IMR-90 (cell line): ENCODE data around the gene C3orf70.

Experiments used
- CEBPB ChIP-seq: IDR thresholded peaks from 2 replicates; pipeline ENCODE4 v1.6.1; 2012; ENCODE audit warnings: low read depth, low read length, improper control_type of control experiment
- CHD1 ChIP-seq: IDR thresholded peaks from 2 replicates; pipeline ENCODE4 v1.6.1; 2012; ENCODE audit warnings: low read depth, low read length, improper control_type of control experiment
- CTCF ChIP-seq: conservative IDR thresholded peaks from 2 replicates; pipeline ENCODE4 v1.5.1; 2012; ENCODE audit warnings: mild to moderate bottlenecking, low read depth, low read length, improper control_type of control experiment
- MAFK ChIP-seq: IDR thresholded peaks from 2 replicates; pipeline ENCODE4 v1.6.1; 2012; ENCODE audit warnings: low read depth, low read length, improper control_type of control experiment
- POLR2A ChIP-seq: IDR thresholded peaks from 2 replicates; pipeline ENCODE4 v1.6.1; 2012; ENCODE audit warnings: mild to moderate bottlenecking, low read depth, low read length
- RAD21 ChIP-seq: IDR thresholded peaks from 2 replicates; pipeline ENCODE4 v1.6.1; 2012; ENCODE audit warnings: low read length, improper control_type of control experiment
- SMC3 ChIP-seq: fragments of 150-350 bp; IDR thresholded peaks from 2 replicates; pipeline ENCODE4 v1.6.1; 2016; ENCODE audit warnings: low read depth, mild to moderate bottlenecking, antibody characterized with exemption, low read length, moderate library complexity
- USF2 ChIP-seq: fragments of 150-350 bp; IDR thresholded peaks from 2 replicates; pipeline ENCODE4 v1.6.1; 2017; ENCODE audit warnings: mild to moderate bottlenecking, antibody characterized with exemption, low read length, low read depth

GRCh38 chr3:185145511-185145910, 7.3 kb downstream of the C3orf70 start:
- TF ChIP-seq CTCF (no peak), POLR2A (no peak), USF2 (no peak), SMC3 (no peak), RAD21 (no peak), CEBPB (no peak), MAFK (no peak), CHD1 (no peak)
